ENCODE measurements around the gene IKBIP. TPM values are rescaled to one million over a fixed set of nuclear protein-coding genes. Genes with fewer than 3 reads are reported as not detected.
A peak's percentile ranks its signal among the peaks of the same experiment; 100 is the strongest.

The IKBIP gene
- total and polyA plus RNA-seq, 9 of the 15 experiments (the other 6 are each of a cell fraction or from before 2014, with no cell fraction given): 3.3 to 19.5 (median 14.9) TPM

DNA sequence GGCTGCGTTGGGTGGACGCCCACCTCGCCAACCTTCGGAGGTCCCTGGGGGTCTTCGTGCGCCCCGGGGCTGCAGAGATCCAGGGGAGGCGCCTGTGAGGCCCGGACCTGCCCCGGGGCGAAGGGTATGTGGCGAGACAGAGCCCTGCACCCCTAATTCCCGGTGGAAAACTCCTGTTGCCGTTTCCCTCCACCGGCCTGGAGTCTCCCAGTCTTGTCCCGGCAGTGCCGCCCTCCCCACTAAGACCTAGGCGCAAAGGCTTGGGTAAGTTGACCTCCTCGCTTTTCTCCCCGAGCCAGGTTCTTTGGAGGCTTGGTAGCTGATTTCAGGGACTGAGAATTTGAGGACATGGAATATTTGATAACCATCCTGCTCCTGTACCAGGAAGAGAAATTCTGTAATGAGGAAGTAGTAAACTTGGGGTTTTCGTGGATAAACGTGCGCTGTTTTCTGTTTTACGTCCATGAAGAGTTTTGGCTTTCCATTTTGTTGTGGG is 1.0 kb upstream of the IKBIP start (continued):
- TF ChIP-seq, protein P1, sequence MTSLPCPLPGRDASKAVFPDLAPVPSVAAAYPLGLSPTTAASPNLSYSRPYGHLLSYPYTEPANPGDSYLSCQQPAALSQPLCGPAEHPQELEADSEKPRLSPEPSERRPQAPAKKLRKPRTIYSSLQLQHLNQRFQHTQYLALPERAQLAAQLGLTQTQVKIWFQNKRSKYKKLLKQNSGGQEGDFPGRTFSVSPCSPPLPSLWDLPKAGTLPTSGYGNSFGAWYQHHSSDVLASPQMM (CRISPR knock-in tag; IDR thresholded peaks at IDR 0.05): no peak
- no peak for TF ChIP-seq SLC30A9 (CRISPR knock-in tag; IDR thresholded peaks at IDR 0.05)

DNA sequence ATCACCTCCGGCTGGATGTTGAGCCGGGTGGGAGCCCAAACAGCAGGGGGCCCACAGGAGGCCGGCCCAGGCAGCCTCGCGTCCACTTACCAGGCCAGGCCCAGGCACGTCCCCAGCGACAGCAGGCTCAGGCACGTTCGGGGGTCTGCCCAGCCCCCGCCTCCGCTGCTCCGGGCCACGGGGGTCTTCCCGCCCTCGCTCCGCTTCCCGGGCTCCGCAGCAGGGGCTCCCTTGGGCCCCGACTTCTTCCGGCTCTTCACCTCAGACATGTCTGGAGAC is 216 bp downstream of the IKBIP start:
- WGBS (ENCODE audit: insufficient coverage, low coverage, missing lambda C conversion rate): 0% methylated on average over 15 of the region's 20 CpGs
- FAIRE-seq: no peak
- TF ChIP-seq NR2C2 (CRISPR knock-in tag; IDR thresholded peaks at IDR 0.05) (0 out of 2 replicates have a peak, but pooled peaks have one; percentile 50), NR2C2 (tag; IDR thresholded peaks at IDR 0.05) (no peak), PHF8 (IDR thresholded peaks at IDR 0.05; ENCODE audit: borderline replicate concordance, low read length) (peak; percentile 43; the same call in 1 of the 2 replicates), GABPA (tag; conservative IDR thresholded peaks at IDR 0.05; ENCODE audit: low read depth) (0 out of 2 replicates have a peak, but pooled peaks have one; percentile 1), RB1 (IDR thresholded peaks at IDR 0.05; ENCODE audit: low read depth) (peak; percentile 37; the same call in 1 of the 2 replicates), FOXP4 (CRISPR knock-in tag; IDR thresholded peaks at IDR 0.05; ENCODE audit: borderline replicate concordance) (no peak), ZNF253 (CRISPR knock-in tag; conservative IDR thresholded peaks at IDR 0.05) (no peak), ZNF431 (CRISPR knock-in tag; IDR thresholded peaks at IDR 0.05) (peak; percentile 37; the same call in 1 of the 2 replicates), SUPT5H (IDR thresholded peaks at IDR 0.05) (peak; percentile 11), HMGXB4 (CRISPR knock-in tag; IDR thresholded peaks at IDR 0.05) (0 out of 2 replicates have a peak, but pooled peaks have one; percentile 9), PTRF (tag; IDR thresholded peaks at IDR 0.05) (no peak), EWSR1 (IDR thresholded peaks at IDR 0.05; ENCODE audit: borderline replicate concordance, low read depth, partially characterized antibody) (no peak), MED1 (CRISPR knock-in tag; IDR thresholded peaks at IDR 0.05; ENCODE audit: borderline replicate concordance) (no peak), GABPB1 (CRISPR knock-in tag; IDR thresholded peaks at IDR 0.05) (peak; percentile 54; the same call in 1 of the 2 replicates)

More for the DNA sequence above, 216 bp downstream of the IKBIP start:
- Histone ChIP-seq H3K9me3 (replicated peaks; ENCODE audit: control insufficient read depth, insufficient read depth, low read depth, low read length) (no peaks in the 10 kb centered on the region), H3K27ac (ENCODE audit: extremely low read depth, low read depth, low read length) (peak overlapping the region; percentile 93), H3K9me1 (ENCODE audit: control insufficient read depth, insufficient read depth, low read length) (no peaks in the 10 kb centered on the region), H2AFZ (ENCODE audit: low read depth, low read length) (peak overlapping the region; percentile 95), H3K4me1 (replicated peaks in 1 of 2; ENCODE audit: control insufficient read depth in 2 of 2, insufficient read depth in 2 of 2, low read length in 2 of 2) (peaks cover 3 to 11% of the 10 kb centered on the region in 2 experiments; a peak in 3 of 5 replicates), H3K9ac (ENCODE audit: insufficient read depth in 1 of 2, low read depth in 2 of 2, low read length in 2 of 2) (peak overlapping the region; percentile 93 to 96), H3K36me3 (ENCODE audit: control insufficient read depth, insufficient read depth, low read length) (peaks cover 21% of the 10 kb centered on the region), H3K79me2 (ENCODE audit: control insufficient read depth, insufficient read depth, low read length) (peaks cover 64% of the 10 kb centered on the region), H4K20me1 (replicated peaks; ENCODE audit: control insufficient read depth, insufficient read depth, low read length) (no peaks in the 10 kb centered on the region), H3K27me3 (ENCODE audit: control insufficient read depth in 2 of 2, insufficient read depth in 2 of 2, low read length in 2 of 2) (no peaks in the 10 kb centered on the region), H3K4me3 (peak overlapping the region; percentile 98), H3K4me2 (ENCODE audit: insufficient read depth, low read length) (peak overlapping the region; percentile 96)
- BruUV-seq (replicated peaks): no TSS peak
- POLR2A ChIA-PET: interaction anchor here (0.6 to 2.1 kb wide), 7 partner anchors 11 to 146 kb away, joined by 3 to 18 read pairs (median 4); partner anchors contain the start of gene SLC25A3
- CTCF ChIA-PET (ENCODE audit: low intra/inter-chr PET ratio): no interaction called here
- intact Hi-C loops (cut with micrococcal nuclease) (no loop called here), in situ Hi-C loops (cut with MboI) (no loop called here)
- peak; percentile 63 for ATAC-seq
- peak in 2 of 4 experiments; percentile 63 to 67 for DNase-seq (ENCODE audit: extremely low read depth in 1 of 4, low spot score in 3 of 4)

Data from K562 (cell line).